Hepatocyte (in vitro differentiated cells): ENCODE results near the gene ADAMTS15. TPM values are rescaled to one million over a fixed set of nuclear protein-coding genes. Genes with fewer than 3 reads are reported as not detected.

Source experiments
- DNase-seq: peaks from one replicate; pipeline ENCODE4 v3.0.0-alpha.2; 2016; ENCODE audit warnings: low spot score
- H2AFZ ChIP-seq: fragments of 200-600 bp; sonication (generic); 2 replicates; pipeline ENCODE4 v1.6.0; 2016; ENCODE audit warnings: antibody characterized with exemption, mild to moderate bottlenecking
- H3K27ac ChIP-seq: fragments of 200-600 bp; sonication (generic); 2 replicates; pipeline ENCODE4 v1.5.1; 2016; ENCODE audit warnings: mild to moderate bottlenecking
- H3K27me3 ChIP-seq: fragments of 200-600 bp; sonication (generic); 2 replicates; pipeline ENCODE4 v1.6.1; 2016
- H3K36me3 ChIP-seq: fragments of 200-600 bp; sonication (generic); replicated peaks from 2 replicates; pipeline ENCODE4 v1.5.1; 2016; ENCODE audit warnings: low read depth; ENCODE audit not compliant: insufficient read depth
- H3K4me1 ChIP-seq: fragments of 200-600 bp; sonication (generic); 2 replicates; pipeline ENCODE4 v1.5.1; 2016; ENCODE audit warnings: mild to moderate bottlenecking, moderate library complexity; ENCODE audit not compliant: insufficient read depth
- H3K4me2 ChIP-seq: fragments of 200-600 bp; sonication (generic); 2 replicates; pipeline ENCODE4 v1.6.0; 2016
- H3K4me3 ChIP-seq: fragments of 200-600 bp; sonication (generic); 2 replicates; pipeline ENCODE4 v1.5.1; 2016; ENCODE audit warnings: mild to moderate bottlenecking
- H3K79me2 ChIP-seq: fragments of 200-600 bp; sonication (generic); 2 replicates; pipeline ENCODE4 v1.6.0; 2017; ENCODE audit warnings: mild to moderate bottlenecking
- H3K9me2 ChIP-seq: fragments of 200-600 bp; sonication (generic); replicated peaks from 2 replicates; pipeline ENCODE4 v1.6.0; 2017; ENCODE audit warnings: mild to moderate bottlenecking; ENCODE audit not compliant: insufficient read depth
- H3K9me3 ChIP-seq: fragments of 200-600 bp; sonication (generic); 2 replicates; pipeline ENCODE4 v1.5.1; 2016; ENCODE audit warnings: low read depth, mild to moderate bottlenecking
- H4K20me1 ChIP-seq: fragments of 200-600 bp; sonication (generic); 2 replicates; pipeline ENCODE4 v1.6.0; 2016; ENCODE audit warnings: mild to moderate bottlenecking; ENCODE audit not compliant: insufficient read depth, poor library complexity, severe bottlenecking
- CTCF ChIP-seq: fragments of 200-600 bp; sonication (generic); IDR thresholded peaks from 2 replicates; pipeline ENCODE4 v1.5.1; 2016; ENCODE audit warnings: antibody characterized with exemption, mild to moderate bottlenecking; ENCODE audit not compliant: poor library complexity
- EZH2 ChIP-seq: fragments of 200-600 bp; sonication (generic); IDR thresholded peaks from 2 replicates; pipeline ENCODE4 v1.6.1; 2016; ENCODE audit warnings: antibody characterized with exemption, mild to moderate bottlenecking, borderline replicate concordance
- EZH2phosphoT487 ChIP-seq: fragments of 200-600 bp; sonication (generic); IDR thresholded peaks from one replicate; pipeline ENCODE4 v1.6.1; 2018; ENCODE audit warnings: antibody characterized with exemption, mild to moderate bottlenecking, low read depth, moderate library complexity; ENCODE audit not compliant: unreplicated experiment, severe bottlenecking
- WGBS: methylation state at CpG from one replicate; pipeline ENCODE4 v1.1.6; 2016; ENCODE audit warnings: low lambda C conversion rate; ENCODE audit errors: missing lambda C conversion rate; 5-methylcytosine and 5-hydroxymethylcytosine counted together
- polyA plus RNA-seq: library from polyadenylated mRNA; unstranded; fragments of >200 nt; fragmentation: Nextera tagmentation; extraction: Ambion mirVana; gene quantifications from 2 replicates; pipeline ENCODE4 v1.2.1, GENCODE V29; 2016
- total RNA-seq: library from RNA; depleted of rRNA; stranded (reverse); fragments of >200 nt; gene quantifications from 2 replicates; pipeline ENCODE4 v1.2.3, GENCODE V29; 2014

ADAMTS15 gene
- total and polyA plus RNA-seq, 2 experiments from 2014 or later: 4.5 to 14.6 TPM

GRCh38 chr11:130512662-130513061 lies 64.2 kb downstream of the ADAMTS15 start:
- H3K79me2 ChIP-seq: no peaks in the 10 kb centered on the region
- H3K36me3 ChIP-seq: no peaks in the 10 kb centered on the region
- H2AFZ ChIP-seq: no peak overlapping the region
- no peaks in the 10 kb centered on the region for H4K20me1 ChIP-seq
- no peak for DNase-seq
- no peaks in the 10 kb centered on the region for H3K4me1 ChIP-seq
- H3K4me3 ChIP-seq: no peak overlapping the region
- H3K9me3 ChIP-seq: no peaks in the 10 kb centered on the region
- TF ChIP-seq EZH2: no peak
- no peak for TF ChIP-seq EZH2phosphoT487
- TF ChIP-seq CTCF: no peak
- no peak overlapping the region for H3K27ac ChIP-seq
- H3K9me2 ChIP-seq: no peaks in the 10 kb centered on the region
- H3K27me3 ChIP-seq: no peaks in the 10 kb centered on the region
- WGBS: 95% methylated on average over 4 of the region's 4 CpGs
- no peak overlapping the region for H3K4me2 ChIP-seq

GRCh38 chr11:130513132-130513531 lies 64.7 kb downstream of the ADAMTS15 start:
- H3K4me1 ChIP-seq: no peaks in the 10 kb centered on the region
- H3K36me3 ChIP-seq: no peaks in the 10 kb centered on the region
- H3K4me3 ChIP-seq: no peak overlapping the region
- no peaks in the 10 kb centered on the region for H3K27me3 ChIP-seq
- TF ChIP-seq EZH2 (no peak), CTCF (no peak), EZH2phosphoT487 (no peak)
- H3K4me2 ChIP-seq: no peak overlapping the region
- no peaks in the 10 kb centered on the region for H3K9me2 ChIP-seq
- no peak overlapping the region for H2AFZ ChIP-seq
- no peaks in the 10 kb centered on the region for H3K9me3 ChIP-seq
- no peak overlapping the region for H3K27ac ChIP-seq
- DNase-seq: no peak
- 69% methylated on average over 4 of the region's 4 CpGs for WGBS
- H4K20me1 ChIP-seq: no peaks in the 10 kb centered on the region
- H3K79me2 ChIP-seq: no peaks in the 10 kb centered on the region

- no peak overlapping the region for H3K4me2 ChIP-seq
- no peak overlapping the region for H3K27ac ChIP-seq
- DNase-seq: no peak
- H3K27me3 ChIP-seq: no peaks in the 10 kb centered on the region
- no peaks in the 10 kb centered on the region for H3K9me3 ChIP-seq
- no peak for TF ChIP-seq CTCF
- no peak for TF ChIP-seq EZH2
- TF ChIP-seq EZH2phosphoT487: no peak
- H3K4me3 ChIP-seq: no peak overlapping the region
- H3K9me2 ChIP-seq: no peaks in the 10 kb centered on the region
- H3K36me3 ChIP-seq: no peaks in the 10 kb centered on the region
- no peak overlapping the region for H2AFZ ChIP-seq
- no peaks in the 10 kb centered on the region for H3K79me2 ChIP-seq
- H4K20me1 ChIP-seq: no peaks in the 10 kb centered on the region
- H3K4me1 ChIP-seq: peaks cover 7% of the 10 kb centered on the region
Measured at GRCh38 chr11:130514316-130514715, 65.9 kb downstream of the ADAMTS15 start.

- H3K4me2 ChIP-seq: no peak overlapping the region
Measured at GRCh38 chr11:130514851-130515250, 66.4 kb downstream of the ADAMTS15 start.

More at GRCh38 chr11:130514851-130515250, 66.4 kb downstream of the ADAMTS15 start:
- no peak overlapping the region for H3K4me3 ChIP-seq
- TF ChIP-seq EZH2phosphoT487 (no peak), CTCF (no peak), EZH2 (no peak)
- H3K36me3 ChIP-seq: no peaks in the 10 kb centered on the region
- no peaks in the 10 kb centered on the region for H3K9me3 ChIP-seq
- H3K79me2 ChIP-seq: no peaks in the 10 kb centered on the region
- H3K27ac ChIP-seq: no peak overlapping the region
- H3K4me1 ChIP-seq: peaks cover 8% of the 10 kb centered on the region
- no peak overlapping the region for H2AFZ ChIP-seq
- WGBS: 86% methylated on average over 6 of the region's 6 CpGs
- H4K20me1 ChIP-seq: no peaks in the 10 kb centered on the region
- H3K27me3 ChIP-seq: no peaks in the 10 kb centered on the region
- DNase-seq: no peak
- no peaks in the 10 kb centered on the region for H3K9me2 ChIP-seq
